ENCODE results near the gene LPCAT2. TPM values are rescaled to one million over a fixed set of nuclear protein-coding genes. Genes with fewer than 3 reads are reported as not detected.

Gene LPCAT2
- polyA plus RNA-seq, 2 of the 4 experiments (the other 2 are of a cell fraction) = 8.0 to 16.3 TPM

DNA sequence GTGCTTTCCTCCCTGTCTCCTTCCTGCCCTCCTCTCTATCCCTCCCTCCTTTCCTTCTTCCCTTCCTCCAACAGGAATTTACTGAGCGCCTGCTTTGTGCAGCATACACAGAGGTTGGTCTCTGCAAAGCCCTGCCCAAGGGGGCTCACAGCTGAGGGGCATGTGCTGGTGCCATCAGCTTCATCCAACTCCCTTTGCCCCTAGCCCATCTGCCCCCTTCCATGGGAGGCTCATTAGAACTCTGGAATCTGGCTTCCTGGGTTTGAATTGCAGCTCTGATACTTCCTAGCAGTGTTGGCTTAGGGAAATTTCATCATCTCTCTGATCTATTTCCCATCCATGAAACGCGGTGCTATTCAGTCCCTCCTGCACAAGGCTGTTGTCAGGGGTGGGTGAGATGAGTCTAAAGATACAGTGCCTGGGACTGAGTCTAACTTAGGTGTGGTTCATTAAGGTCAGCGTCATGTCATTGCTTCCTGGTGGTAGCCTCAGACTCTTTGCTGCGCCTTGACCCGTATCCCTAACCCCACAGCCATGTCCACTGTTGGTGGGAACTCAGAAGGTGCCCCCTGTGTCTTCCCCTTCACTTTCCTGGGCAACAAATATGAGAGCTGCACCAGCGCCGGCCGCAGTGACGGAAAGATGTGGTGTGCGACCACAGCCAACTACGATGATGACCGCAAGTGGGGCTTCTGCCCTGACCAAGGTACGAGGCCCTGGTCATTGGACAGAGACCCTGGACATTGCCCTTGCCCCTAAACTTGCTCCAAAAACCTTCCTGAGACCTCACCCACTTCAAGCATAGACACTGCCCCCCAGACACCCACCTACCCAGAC is 19.5 kb upstream of the LPCAT2 start:
- DNase-seq (ENCODE audit: low read depth in 1 of 2, low spot score in 1 of 2) = no peak
- TF ChIP-seq ZFP36 (IDR thresholded peaks at IDR 0.05; ENCODE audit: borderline replicate concordance, partially characterized antibody) (no peak), CBX2 (IDR thresholded peaks at IDR 0.05; ENCODE audit: borderline replicate concordance, low read depth) (no peak), RCOR1 (IDR thresholded peaks at IDR 0.05; ENCODE audit: low read depth, low read length) (no peak), E2F6 (IDR thresholded peaks at IDR 0.05; ENCODE audit: borderline replicate concordance, low read depth) (no peak), BHLHE40 (IDR thresholded peaks at IDR 0.05; ENCODE audit: low read depth, low read length) (no peak), SREBF2 (IDR thresholded peaks at IDR 0.05) (no peak), HOXB13 (CRISPR knock-in tag; IDR thresholded peaks at IDR 0.05; ENCODE audit: low read depth) (no peak), MAZ (IDR thresholded peaks at IDR 0.05; ENCODE audit: borderline replicate concordance, low read depth, low read length) (no peak), ZC3H11A (IDR thresholded peaks at IDR 0.05) (no peak), PHF8 (IDR thresholded peaks at IDR 0.05; ENCODE audit: borderline replicate concordance, low read depth) (no peak), MAFK (IDR thresholded peaks at IDR 0.05; ENCODE audit: partially characterized antibody) (no peak), HDAC2 (IDR thresholded peaks at IDR 0.05) (no peak), HOXA7 (CRISPR knock-in tag; IDR thresholded peaks at IDR 0.05) (no peak), RAD21 (conservative IDR thresholded peaks at IDR 0.05 in 1 of 2, IDR thresholded peaks at IDR 0.05 in 1 of 2) (no peak), ZSCAN20 (CRISPR knock-in tag; IDR thresholded peaks at IDR 0.05) (no peak), KDM1A (IDR thresholded peaks at IDR 0.05; ENCODE audit: low read depth) (no peak), HOXB5 (CRISPR knock-in tag; IDR thresholded peaks at IDR 0.05) (no peak), GATA3 (IDR thresholded peaks at IDR 0.05; ENCODE audit: borderline replicate concordance) (no peak)
- TF ChIP-seq, protein P1, sequence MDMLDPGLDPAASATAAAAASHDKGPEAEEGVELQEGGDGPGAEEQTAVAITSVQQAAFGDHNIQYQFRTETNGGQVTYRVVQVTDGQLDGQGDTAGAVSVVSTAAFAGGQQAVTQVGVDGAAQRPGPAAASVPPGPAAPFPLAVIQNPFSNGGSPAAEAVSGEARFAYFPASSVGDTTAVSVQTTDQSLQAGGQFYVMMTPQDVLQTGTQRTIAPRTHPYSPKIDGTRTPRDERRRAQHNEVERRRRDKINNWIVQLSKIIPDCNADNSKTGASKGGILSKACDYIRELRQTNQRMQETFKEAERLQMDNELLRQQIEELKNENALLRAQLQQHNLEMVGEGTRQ (IDR thresholded peaks at IDR 0.05) = no peak
- TF ChIP-seq, protein P2, sequence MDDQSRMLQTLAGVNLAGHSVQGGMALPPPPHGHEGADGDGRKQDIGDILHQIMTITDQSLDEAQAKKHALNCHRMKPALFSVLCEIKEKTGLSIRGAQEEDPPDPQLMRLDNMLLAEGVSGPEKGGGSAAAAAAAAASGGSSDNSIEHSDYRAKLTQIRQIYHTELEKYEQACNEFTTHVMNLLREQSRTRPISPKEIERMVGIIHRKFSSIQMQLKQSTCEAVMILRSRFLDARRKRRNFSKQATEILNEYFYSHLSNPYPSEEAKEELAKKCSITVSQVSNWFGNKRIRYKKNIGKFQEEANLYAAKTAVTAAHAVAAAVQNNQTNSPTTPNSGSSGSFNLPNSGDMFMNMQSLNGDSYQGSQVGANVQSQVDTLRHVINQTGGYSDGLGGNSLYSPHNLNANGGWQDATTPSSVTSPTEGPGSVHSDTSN (IDR thresholded peaks at IDR 0.05) = no peak
- no peaks in the 10 kb centered on the region for H3K9me3 ChIP-seq
- no peak for FAIRE-seq
- no peaks in the 10 kb centered on the region for H3K4me1 ChIP-seq
- ATAC-seq = no peak
- no peak overlapping the region for H3K4me3 ChIP-seq
- ChIA-PET POLR2A (no interaction called here), CTCF (interaction anchor here (1.3 to 2.2 kb wide), 4 partner anchors 8 to 24 kb away, joined by 3 to 17 read pairs (median 8); no protein-coding TSS in a partner anchor)
- H3K27ac ChIP-seq = no peak overlapping the region
- no peak overlapping the region for H3K4me2 ChIP-seq
- WGBS (ENCODE audit: missing lambda C conversion rate) = 72% methylated on average over 14 of the region's 14 CpGs

DNA sequence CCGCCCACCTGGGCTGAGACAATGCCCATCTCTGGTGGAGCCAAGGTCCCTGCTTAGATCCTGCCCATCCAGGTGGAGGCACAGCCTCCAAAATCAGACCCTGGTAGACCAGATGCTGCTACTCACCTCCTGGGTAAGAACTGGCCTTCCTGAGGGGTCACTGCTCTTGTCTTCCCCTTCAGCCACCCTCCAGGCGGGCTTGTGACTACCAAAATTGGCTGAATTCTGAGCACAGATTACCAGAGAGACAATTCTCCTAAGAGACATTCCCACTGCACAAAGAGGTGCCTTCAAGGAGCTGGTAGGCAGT is 19.0 kb upstream of the LPCAT2 start:
- DNase-seq (ENCODE audit: low read depth in 1 of 2, low spot score in 1 of 2) = no peak
- H3K27ac ChIP-seq = no peak overlapping the region
- H3K9me3 ChIP-seq = no peaks in the 10 kb centered on the region
- H3K4me1 ChIP-seq = no peaks in the 10 kb centered on the region
- no peak overlapping the region for H3K4me3 ChIP-seq
- ChIA-PET POLR2A (no interaction called here), CTCF (interaction anchor here (0.9 to 1.6 kb wide), 4 partner anchors 9 to 25 kb away, joined by 3 to 11 read pairs (median 4); no protein-coding TSS in a partner anchor)
- WGBS (ENCODE audit: missing lambda C conversion rate) = 72% methylated on average over 2 of the region's 2 CpGs
- H3K4me2 ChIP-seq = no peak overlapping the region
- no peak for FAIRE-seq
- no peak for ATAC-seq
- TF ChIP-seq NR3C1 (IDR thresholded peaks at IDR 0.05) = no peak
- no peak for TF ChIP-seq BHLHE40 (IDR thresholded peaks at IDR 0.05; ENCODE audit: low read depth, low read length)
- TF ChIP-seq RFX5 (IDR thresholded peaks at IDR 0.05) = no peak
- no peak for TF ChIP-seq NPAS2 (CRISPR knock-in tag; IDR thresholded peaks at IDR 0.05; ENCODE audit: borderline replicate concordance)
- TF ChIP-seq POLR2AphosphoS2 (conservative IDR thresholded peaks at IDR 0.05; ENCODE audit: low read length) = no peak
- TF ChIP-seq E2F6 (IDR thresholded peaks at IDR 0.05; ENCODE audit: borderline replicate concordance, low read depth) = no peak
- no peak for TF ChIP-seq SMC3 (IDR thresholded peaks at IDR 0.05)
- TF ChIP-seq CBX2 (IDR thresholded peaks at IDR 0.05; ENCODE audit: borderline replicate concordance, low read depth) = no peak
- TF ChIP-seq, protein P3, sequence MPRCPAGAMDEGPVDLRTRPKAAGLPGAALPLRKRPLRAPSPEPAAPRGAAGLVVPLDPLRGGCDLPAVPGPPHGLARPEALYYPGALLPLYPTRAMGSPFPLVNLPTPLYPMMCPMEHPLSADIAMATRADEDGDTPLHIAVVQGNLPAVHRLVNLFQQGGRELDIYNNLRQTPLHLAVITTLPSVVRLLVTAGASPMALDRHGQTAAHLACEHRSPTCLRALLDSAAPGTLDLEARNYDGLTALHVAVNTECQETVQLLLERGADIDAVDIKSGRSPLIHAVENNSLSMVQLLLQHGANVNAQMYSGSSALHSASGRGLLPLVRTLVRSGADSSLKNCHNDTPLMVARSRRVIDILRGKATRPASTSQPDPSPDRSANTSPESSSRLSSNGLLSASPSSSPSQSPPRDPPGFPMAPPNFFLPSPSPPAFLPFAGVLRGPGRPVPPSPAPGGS (IDR thresholded peaks at IDR 0.05) = no peak
- no peak for TF ChIP-seq CEBPB (IDR thresholded peaks at IDR 0.05)
- no peak for TF ChIP-seq CHD2 (IDR thresholded peaks at IDR 0.05; ENCODE audit: low read length, partially characterized antibody)
- TF ChIP-seq ZFP36 (IDR thresholded peaks at IDR 0.05; ENCODE audit: borderline replicate concordance, partially characterized antibody) = no peak
- TF ChIP-seq, protein P1 (IDR thresholded peaks at IDR 0.05) = no peak
- TF ChIP-seq GATA3 (IDR thresholded peaks at IDR 0.05; ENCODE audit: borderline replicate concordance) = no peak
- no peak for TF ChIP-seq HMGXB4 (CRISPR knock-in tag; IDR thresholded peaks at IDR 0.05; ENCODE audit: borderline replicate concordance)
- TF ChIP-seq ZNF302 (CRISPR knock-in tag; IDR thresholded peaks at IDR 0.05) = no peak
